Hematopoietic multipotent progenitor cell treated with erythropoietin and hydrocortisone succinate and interleukin-3 and kit ligand, for 15 days (in vitro differentiated cells): Measurements from ENCODE around the gene HPCAL1.

Experiments
- DNase-seq: peaks from one replicate; pipeline ENCODE4 v3.0.0-alpha.2; 2015; ENCODE audit warnings: low spot score

The HPCAL1 gene

DNA sequence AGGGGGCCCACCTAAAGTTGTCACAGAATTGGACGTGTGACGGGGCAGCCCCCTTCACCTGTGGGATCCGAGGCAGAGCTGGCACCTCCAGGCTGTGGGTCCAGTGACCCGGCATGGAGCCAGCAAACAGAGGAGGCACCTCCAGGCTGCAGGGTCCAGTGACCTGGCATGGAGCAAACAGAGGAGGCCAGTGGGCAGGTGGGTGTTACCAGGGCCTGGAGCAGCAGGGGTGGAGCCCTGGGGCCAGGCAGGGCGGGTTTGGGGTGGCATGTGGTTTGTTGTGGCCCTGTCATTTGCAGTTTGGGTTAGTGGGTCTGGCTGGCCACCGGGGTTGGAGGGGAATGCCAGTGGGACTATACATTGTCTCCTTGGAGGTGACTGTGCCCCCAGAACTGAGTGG, 68.2 kb downstream of the HPCAL1 start:
- peak; percentile 13 for DNase-seq

- DNase-seq = no peak
Observed at GRCh38 chr2:10371441-10372196, 68.9 kb downstream of the HPCAL1 start.

- DNase-seq = no peak
Observed at GRCh38 chr2:10372203-10372861, 69.6 kb downstream of the HPCAL1 start.

DNA sequence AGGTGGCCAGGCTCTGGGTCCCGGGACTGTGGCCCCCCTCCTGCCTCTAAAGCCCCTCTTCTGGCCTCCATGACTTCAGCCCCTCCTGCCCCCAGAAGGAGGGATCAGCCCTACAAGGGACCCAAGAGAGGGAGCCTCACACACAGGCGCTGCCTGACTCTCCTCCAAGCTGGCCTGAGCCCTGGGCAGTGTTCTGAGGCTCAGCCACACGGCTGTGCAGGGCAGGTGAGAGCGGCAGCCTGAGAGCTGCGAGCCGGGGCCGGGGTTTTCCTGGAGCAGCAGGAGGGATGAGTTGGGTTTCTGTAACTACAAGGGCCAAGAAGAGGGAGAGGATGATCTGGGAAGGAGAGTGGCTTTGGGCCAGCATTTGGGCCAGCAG, 70.1 kb downstream of the HPCAL1 start:
- no peak for DNase-seq

- DNase-seq = no peak
Observed at GRCh38 chr2:10373931-10374330, 71.2 kb downstream of the HPCAL1 start.

DNA sequence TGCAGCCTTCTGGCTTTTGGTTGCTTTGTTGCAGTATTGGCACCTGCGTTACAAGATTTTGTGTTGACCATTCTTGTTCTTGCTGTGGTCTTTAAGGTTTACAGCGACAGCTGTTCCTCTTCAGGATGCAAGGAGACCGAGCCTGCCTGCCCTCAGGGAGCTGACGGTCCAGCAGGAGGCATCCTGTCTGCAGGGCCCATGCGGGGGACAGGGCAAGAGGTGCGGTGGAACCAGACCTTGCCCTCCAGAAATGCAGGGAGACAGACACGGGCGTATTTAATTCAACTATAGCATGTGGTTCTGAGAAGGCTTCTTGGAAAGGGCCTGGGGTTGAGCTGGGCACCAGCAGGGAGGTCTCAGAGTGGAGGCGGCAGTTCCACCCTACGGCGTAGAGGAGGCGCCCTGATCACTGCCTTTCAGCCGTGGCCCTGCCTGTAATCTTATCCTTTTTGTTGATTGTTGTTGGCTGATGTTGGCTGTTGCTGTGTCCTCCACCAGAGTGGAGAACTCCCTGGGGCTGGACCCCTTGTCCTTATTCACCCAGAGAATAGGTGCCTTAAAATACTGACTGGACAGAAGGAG, 71.7 kb downstream of the HPCAL1 start:
- no peak for DNase-seq

GRCh38 chr2:10375570-10376281, 73.0 kb downstream of the HPCAL1 start:
- DNase-seq = no peak

- no peak for DNase-seq
Observed at GRCh38 chr2:10377052-10377746, 74.5 kb downstream of the HPCAL1 start.

- no peak for DNase-seq
Observed at GRCh38 chr2:10377747-10378085, 75.0 kb downstream of the HPCAL1 start.

GRCh38 chr2:10378189-10378588, 75.5 kb downstream of the HPCAL1 start:
- no peak for DNase-seq

- no peak for DNase-seq
Observed at GRCh38 chr2:10380048-10380926, 77.6 kb downstream of the HPCAL1 start.

- no peak for DNase-seq
Observed at GRCh38 chr2:10381997-10382353, 79.3 kb downstream of the HPCAL1 start.

DNA sequence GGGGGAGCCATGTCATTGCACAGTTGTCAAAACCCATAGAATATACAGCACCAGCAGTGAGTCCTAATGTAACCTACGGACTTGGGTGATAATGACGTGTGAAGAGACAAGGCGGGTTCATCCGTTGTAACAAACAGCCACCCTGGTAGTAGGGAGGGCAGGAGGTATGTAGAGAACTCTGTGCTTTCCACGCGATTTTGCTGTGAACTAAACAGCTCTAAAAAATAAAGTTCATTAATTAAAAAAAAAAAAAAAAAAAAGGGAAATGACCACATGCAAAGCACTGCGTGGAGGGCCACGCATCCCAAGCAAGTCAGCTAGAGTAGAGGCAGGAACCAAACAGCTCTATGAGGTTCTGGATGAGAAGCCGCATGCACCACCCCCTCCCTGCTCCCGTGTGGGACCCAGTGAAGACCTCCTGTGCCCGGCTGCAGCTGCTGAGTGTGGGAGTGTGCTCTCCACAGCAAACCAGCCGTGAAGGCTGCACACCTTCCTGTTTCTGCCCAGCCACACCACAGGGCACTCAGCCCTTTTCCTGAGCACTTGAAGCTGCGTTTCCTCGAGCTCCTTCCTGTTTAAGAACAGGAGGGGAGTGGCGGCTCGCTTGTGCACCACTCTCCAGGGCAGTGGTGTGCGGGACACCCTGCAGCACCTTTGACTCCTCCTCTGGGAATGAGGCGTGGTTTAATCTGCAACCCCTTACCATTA, 79.8 kb downstream of the HPCAL1 start:
- no peak for DNase-seq

GRCh38 chr2:10383960-10384734, 81.4 kb downstream of the HPCAL1 start:
- DNase-seq = no peak

- no peak for DNase-seq
Observed at GRCh38 chr2:10385501-10385900, 82.8 kb downstream of the HPCAL1 start.

DNA sequence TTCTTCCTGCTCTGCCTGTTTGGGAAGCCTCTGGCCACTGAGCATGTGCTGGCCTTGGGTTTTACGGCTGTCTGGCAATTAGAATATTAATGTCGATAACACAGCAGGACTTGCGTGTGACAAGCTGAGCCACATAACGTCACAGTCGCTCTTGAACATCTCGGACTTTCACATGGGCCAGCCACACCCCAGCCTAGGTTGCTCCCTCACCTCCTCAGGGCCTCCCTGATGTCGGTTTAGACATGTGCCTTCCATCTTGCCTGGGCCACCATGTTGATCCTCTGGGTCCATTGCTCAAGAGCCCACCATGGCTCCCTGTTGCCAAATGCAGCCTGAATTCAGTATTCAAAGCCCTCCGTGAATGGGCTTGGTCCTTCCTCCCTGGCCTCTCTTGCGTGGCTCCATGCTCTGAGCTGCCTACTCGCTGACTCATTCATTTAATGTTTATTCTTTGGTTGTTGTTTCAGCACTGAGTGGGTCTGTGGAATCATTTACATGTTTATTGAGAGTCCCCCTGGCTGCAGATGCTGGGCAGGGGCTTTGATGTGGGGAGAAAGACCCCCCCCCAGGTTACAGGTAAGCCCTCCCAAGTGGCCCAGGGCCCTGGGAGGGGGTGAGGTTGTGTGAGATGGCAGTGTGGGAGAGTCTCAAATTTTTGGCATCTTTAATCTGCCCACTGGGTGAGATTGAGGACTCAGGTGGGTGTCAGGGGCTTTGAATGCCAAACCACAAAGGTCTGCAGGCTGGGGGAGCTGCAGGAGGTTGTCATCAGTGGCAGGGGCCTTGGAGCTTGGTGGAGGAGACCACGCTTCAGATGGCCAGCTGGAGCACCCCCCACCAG, 83.4 kb downstream of the HPCAL1 start:
- DNase-seq = no peak

DNA sequence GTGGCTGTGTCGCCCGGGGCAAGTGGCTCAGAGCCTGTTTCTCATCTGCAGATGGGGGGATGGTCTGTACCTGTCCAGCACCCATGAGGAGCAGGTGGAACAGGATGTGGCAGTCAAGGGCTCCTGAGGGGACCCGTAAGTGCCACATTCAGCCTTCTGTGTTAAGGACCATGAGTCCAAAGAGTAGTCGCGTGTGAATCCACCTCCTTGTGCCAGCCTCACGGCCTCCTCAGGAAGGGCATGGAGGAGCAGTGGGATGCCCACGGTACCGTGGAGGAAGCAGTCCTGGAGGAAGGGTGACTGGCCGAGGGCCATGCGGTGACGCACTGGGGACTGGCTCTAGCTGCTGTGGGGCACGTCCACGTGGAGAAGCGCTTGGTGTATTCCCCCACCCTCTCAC, 84.3 kb downstream of the HPCAL1 start:
- DNase-seq = no peak

DNA sequence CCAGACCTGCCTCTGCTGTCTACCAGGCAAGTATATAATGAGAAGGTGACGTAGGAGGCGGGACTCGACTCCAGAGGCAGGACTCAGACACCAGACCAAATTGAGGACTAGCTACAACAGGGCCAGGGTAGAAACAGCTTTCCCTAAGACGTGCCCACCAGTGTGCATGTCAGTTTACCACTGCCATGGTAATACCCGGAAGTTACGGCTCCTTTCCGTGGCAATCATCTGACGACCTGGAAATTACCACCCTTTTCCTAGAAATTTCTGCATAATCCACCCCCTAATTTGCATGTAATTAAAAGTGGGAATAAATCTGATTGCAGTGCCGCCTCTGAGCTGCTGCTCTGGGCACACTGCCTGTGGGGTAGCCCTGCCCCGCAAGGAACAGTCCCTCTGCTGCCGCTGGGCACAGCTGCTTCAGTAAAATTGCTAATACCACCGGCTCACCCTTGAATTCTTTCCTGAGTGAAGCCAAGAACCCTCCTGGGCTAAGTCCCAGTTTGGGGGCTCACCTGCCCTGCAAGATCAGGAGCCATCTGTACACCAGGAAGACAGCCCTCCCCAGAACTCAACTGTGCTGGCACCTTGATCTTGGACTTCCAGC, 86.4 kb downstream of the HPCAL1 start:
- DNase-seq = no peak

DNA sequence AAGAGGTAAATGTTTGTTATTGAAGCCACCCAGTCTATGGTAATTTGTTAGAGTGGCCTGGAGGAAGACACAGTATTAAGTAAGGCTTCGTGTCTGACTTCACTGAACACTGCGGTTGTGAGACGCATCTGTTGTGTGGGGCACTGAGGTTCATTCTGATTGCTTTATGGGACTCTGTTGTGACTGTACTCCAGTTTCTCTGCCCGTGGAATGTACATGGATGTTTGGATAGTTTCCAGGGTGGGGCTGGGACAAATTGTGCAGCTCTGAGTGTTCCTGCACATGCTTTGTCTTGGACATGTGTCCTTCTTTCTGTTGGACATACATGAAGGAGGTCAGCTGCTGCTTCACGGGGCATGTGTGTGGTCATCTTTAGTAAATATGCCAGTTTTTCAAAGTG, 86.9 kb downstream of the HPCAL1 start:
- DNase-seq = no peak
